ENCODE data around the gene NEB.
"Not testable (repeated sequence)": the region's sequence is repeated elsewhere in the genome, so short reads cannot be mapped to it uniquely, and the experiment has no call there.

Gene NEB

DNA sequence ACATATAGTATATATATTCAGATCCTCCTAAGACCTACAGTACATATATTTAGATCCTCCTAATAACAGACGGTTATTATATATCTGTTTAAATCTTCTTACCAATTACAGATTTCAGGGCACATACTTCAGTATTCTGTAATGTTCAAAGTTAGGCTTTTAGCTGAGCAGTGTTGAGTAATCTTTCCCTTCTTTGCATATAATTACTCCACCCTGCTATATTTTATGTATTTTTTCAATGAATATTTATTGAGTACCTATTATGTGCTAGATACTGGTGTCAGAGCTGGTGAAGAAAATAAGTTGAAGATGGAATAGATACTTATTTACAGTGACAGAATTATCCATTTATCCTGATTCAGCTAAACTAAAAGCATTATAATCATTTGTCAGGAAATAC is 84.9 kb downstream of the NEB start:
- DNase-seq (ENCODE audit: low read depth), result no peak

DNA sequence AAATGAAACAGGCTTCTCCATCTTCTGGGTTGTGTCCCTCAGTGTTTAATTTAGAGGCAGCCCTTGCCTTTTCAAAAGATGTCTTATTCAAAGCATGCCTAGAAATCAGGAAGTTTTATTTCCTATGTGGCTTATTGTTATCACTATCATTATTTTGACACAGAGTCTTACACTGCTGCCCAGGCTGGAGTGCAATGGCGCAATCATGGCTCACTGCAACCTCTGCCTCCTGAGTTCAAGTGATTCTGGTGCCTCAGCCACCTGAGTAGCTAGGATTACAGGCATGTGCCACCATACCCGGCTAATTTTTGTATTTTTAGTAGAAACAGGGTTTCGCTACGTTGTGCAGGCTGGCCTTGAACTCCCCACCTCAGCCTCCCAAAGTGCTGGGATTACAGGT is 87.8 kb downstream of the NEB start:
- DNase-seq (ENCODE audit: low read depth), result not testable (repeated sequence)

DNA sequence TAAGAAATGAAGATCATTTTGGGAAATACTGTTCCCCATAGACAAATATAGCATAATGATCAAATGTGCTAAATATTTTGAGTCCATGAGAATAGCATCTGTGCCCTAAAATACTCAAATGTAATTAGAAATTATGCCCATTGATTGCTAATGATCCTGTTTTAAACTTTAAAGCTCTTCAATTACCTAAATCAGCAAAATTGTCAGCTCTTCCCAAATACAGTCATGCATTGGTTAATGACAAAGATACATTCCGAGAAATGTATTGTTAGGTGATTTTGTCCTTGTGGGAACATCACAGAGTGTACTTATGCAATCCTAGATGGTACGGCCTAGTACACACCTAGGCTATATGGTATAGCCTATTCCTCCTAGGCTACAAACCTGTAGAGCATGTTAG is 89.7 kb downstream of the NEB start:
- no peak for DNase-seq (ENCODE audit: low read depth)

DNA sequence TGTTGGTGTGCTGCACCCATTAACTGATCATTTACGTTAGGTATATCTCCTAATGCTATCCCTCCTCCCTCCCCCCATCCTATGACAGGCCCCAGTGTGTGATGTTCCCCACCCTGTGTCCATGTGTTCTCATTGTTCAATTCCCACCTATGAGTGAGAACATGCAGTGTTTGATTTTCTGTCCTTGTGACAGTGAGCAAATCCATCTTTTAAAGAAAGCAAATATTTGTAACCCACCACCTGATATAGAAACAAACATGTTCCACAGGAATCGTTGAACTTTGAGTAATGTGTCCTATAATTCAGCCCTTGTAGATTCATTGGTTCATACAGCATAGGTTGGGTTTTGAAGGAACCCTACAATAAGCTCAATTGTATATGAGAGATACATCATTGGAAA is 92.4 kb downstream of the NEB start:
- DNase-seq (ENCODE audit: low read depth), result not testable (repeated sequence)

DNA sequence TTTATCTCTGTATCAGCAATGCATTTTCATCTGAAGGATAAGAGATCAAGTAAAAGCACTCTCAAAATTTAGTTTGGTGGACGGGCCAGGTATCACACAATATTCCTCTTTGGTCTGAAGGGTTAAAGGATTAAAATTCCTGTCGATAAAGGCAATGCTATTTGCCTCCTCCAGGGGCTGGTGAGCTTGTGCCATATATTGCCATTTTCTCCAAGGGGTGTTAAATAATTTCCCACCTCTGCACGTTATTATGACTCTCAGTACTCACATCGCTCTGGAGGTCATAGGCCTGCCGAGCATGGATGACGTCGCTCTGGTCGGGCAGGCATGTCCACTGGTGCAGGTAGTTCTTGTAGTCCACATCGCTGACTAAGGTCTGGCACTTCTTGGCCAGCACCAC is 94.2 kb downstream of the NEB start:
- DNase-seq (ENCODE audit: low read depth), result no peak

DNA sequence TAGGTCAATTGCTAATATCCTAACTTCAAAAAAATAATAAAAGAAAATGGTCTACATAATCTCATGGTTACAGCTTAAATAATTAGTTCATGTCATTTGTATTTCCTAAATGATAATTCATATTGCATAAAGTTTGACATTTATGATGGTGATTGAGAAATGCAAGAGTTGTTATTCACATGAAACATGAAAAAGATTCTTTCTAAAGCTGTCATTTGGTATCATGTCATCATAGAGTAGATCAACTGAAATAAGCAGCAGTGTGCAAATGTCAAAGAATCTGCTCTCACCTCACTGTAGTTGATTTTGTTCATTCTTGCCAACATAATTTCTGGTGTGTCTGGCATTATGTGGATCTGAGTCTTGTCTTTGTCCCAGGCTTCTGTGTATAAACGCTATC is 95.3 kb downstream of the NEB start:
- DNase-seq (ENCODE audit: low read depth), result no peak

DNA sequence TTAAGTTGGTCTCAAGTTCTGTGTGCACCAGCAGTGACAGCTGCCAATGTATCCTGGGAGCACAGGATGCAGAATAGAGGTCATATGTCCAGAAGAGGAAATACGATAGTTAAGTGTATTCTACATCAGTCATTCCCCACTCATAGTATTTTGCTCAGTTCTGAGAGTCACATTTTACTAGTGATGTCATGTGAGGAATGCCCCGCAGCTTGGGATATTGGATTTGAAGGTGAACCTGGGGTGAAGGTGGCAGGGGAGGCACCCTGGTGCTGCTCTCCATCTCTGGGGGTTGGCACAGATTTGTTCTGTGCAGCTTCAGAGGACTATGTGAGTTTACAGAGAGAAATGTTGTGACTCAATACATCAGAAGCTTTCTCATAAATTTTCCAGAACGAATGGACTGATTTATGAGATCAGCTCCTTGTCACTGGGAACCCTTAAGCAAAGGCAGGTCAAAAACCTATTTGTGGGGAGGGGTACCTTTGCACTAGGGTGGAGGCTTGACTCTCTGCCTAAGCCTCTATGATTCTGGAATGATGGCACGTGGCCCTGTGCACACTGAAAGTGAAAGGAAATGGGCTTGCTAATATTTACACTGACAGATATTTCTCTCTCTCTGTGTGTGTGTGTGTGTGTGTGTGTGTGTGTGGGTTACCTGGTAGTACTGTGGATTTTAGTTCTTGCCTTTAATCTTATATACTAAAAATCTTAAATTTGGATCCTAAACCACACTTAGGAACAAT is 95.9 kb downstream of the NEB start:
- DNase-seq (ENCODE audit: low read depth), result no peak

DNA sequence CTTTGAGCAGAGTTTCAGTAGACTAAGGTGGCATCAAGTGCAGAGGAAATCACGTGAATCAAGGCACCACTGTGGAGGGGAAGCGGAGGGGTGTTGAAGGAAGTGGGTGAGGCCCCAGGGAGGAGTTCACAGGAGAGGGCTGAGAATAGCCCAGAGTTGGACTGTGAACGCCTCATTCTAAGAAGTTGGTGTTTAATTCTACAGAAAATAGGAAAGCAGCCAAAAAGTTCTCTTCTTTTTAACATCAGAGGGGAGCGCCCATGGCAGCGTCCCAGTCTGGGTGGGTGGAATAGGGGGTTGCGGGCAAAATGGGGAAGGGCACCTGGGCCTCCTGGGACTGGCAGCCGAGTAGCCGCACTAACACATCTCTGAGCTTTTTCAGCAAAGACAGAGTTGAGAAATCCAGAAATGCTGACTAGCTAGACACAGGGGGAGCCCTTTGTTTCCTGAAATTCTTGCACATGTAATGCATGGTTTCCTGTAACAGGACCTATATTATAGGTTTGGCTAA is 97.0 kb downstream of the NEB start:
- DNase-seq (ENCODE audit: low read depth), result peak; percentile 41

DNA sequence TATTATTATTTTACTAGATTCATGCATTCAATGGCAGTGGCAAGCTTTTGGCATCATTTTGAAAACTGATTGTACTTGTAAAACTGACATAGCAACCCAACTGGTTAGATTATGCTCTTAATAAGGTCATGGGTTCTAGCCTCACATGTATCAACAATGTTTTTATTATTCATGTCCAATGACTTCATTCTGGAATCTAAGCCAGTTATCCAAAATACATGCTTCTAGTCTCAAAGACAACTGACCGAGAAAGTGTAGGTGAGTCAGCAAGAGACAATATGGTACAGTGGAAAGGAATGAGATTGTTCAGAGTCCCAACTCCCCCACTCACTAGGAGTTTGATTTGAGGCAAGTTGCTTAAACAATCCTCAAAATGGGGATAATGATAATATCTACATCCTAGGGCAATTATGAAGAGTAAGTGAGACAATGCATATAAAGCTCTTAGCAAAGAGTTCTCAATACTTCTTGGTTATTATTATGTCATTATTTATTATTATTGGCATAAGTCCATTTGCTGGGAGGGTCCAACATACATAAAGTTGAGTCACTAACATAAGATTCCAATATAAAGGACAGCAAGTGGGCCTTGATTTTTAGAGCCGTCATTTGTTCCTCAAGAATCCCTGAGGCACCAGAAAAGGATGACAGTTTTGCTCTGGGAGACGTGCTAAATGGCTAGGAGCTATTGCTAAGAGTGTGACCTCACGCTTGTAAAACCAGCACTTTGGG is 99.4 kb downstream of the NEB start:
- DNase-seq (ENCODE audit: low read depth), result no peak

DNA sequence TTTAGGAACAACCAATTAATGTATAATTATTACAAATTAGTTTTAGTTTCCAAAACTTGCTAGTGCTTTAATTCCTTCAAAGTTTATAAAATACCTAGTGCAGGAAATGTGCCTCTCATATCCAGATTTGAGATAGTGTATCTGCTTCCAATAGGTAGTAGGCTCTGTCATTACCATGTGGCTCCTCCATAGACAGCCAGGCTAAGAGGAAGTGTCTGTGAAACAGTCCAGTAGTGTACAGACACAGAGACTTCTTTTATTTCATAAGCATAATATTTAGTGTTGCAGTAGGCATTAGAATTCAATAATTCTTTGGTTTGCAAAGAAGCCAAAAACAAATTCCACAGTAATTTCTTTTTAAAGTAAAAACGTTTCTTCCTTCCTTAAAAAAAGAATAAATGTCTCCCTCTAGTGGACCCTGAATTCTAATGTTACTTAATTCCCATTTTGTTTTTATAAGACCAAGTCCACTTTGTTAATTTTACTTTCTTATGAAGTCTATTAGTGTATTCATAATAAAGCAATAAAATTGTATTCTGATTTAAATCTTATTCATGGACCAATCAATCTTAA is 101.2 kb downstream of the NEB start:
- DNase-seq (ENCODE audit: low read depth), result no peak

DNA sequence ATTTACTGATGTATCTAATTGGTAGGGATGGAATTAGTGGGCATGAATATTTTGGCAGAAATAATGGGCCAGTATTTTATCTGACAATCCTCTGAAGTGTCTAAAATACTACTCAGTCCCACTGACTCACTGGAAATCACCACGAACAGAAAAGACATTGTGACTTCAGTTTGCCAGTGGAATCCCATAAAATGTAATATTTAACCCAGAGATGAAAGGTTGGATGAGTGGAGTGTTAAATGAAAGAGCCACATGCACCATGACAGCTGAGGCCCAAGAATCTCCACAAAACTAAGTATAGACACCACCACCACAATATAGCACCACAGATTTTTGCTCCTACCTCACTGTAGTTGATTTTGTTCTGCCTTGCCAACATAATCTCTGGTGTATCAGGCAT is 103.9 kb downstream of the NEB start:
- DNase-seq (ENCODE audit: low read depth), result no peak

DNA sequence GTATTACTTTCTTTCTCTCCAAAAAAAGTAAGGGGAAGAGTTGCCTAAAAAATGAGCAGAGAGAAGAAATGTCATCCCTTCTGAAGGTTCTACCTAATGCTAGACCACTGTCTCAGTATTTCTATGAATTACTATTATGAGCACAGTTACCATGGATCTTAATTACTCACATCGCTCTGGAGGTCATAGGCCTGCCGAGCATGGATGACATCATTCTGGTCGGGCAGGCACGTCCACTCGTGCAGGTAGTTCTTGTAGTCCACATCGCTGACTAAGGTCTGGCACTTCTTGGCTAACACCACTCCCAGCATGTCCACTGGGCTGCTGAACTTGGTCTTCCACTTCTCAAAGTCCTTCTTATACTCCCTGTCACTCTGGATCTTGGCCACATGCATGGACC is 106.9 kb downstream of the NEB start:
- no peak for DNase-seq (ENCODE audit: low read depth)

DNA sequence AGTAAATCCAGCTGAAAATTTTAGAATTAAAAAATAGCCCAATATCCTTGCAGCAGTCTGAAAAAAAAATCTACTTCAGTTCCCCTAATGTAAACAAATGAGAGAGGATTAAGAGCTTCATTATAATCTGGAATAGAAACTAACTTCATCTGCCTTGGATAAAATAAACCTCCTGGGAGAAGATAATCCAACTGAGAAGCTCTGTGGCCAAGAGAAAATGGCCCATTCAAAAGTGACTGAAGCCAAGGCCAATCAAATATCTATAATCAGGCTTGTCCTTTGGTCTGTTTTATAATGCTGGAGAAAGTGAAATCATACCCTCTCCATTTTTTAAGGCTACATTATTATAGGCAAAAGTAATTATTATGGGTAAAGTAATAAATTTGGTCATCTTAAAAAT is 110.0 kb downstream of the NEB start:
- DNase-seq (ENCODE audit: low read depth), result no peak

DNA sequence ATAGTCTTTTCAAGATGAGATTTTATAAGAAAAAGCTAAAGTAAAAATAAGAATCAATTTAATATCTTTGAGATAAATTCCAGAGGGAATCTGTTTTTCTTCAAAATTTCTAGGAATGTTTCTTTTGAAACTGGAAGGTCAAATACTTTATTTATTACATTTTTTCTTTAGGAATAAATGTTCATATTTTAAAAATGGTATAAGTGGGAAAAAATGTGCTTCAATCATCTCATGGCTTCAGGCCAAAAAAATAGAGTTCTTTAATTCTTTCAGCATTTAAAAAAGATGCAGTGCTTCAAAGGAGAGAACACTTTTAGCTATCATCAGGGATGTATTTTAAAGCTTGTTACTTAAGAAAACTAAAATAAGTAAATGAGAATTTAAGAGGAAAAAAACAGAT is 110.6 kb downstream of the NEB start:
- no peak for DNase-seq (ENCODE audit: low read depth)

DNA sequence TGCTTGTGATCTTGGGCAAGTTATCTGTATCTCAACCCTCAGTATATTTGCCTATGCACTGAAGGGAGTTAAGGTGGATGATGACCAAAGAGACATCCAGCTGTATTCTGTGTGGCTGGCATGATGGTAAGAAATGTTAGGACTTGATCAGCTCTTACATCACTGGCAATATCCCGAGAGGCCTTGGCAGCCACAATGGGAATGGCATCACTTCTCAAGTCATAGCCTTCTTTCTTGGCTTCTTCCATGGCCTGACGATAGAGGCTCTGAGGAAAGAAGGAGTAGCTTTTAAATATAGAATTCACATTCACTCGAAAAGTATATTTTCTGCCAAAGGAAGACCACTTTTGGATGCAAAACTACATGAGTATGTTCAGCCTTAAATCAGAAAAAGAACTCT is 113.5 kb downstream of the NEB start:
- no peak for DNase-seq (ENCODE audit: low read depth)

DNA sequence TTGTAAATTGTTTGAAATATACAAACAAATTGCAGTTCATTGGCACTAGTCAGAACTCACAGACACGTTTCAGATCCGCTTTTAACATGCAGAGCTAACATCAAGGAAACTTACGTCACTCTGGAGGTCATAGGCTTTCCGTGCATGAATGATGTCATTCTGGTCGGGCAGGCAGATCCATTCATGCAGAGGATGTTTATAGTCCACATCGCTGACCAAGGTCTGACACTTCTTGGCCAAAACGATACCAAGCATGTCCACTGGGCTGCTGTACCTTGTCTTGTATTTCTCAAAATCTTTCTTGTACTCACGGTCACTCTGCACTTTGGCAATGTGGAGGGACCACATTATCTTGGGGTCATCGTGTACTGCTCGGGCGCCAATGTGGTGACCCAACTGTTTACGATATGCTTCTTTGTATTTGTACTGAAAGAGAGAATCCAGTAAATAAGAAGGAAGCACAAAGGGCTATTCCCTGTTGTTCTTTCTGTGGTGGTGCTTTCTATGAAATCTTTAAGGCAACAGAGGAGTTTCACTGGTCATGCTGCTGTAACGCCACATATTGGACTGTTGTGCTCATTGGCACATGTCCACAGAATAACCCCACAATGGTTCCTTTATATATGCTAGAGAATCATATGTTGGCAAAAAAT is 114.8 kb downstream of the NEB start:
- no peak for DNase-seq (ENCODE audit: low read depth)

DNA sequence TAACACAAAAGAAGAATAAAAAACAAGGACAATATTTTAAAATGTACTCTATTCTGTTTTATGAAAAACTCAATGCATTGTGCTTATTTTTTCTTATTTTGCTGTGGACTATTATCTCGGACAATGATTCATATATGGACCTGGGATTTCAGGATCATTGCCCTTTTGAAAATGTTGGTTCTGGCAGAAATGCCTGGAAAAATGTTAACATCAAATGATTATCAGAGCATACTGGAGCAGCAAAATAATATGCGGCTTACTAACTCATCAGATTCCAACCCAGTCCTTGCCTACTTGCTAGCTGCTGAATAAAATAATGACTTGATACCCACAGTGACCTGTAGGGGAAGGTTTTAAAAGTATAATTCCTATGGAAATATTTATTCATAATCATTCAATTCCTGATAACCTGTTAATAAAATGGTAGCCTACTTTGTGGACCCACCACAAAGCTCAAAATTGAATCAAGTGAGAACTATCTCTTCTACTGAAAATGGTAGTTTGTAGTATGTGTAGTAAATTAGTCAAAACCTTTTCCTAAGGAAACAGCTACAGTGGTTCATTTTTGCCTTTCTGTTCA is 117.4 kb downstream of the NEB start:
- DNase-seq (ENCODE audit: low read depth), result no peak

DNA sequence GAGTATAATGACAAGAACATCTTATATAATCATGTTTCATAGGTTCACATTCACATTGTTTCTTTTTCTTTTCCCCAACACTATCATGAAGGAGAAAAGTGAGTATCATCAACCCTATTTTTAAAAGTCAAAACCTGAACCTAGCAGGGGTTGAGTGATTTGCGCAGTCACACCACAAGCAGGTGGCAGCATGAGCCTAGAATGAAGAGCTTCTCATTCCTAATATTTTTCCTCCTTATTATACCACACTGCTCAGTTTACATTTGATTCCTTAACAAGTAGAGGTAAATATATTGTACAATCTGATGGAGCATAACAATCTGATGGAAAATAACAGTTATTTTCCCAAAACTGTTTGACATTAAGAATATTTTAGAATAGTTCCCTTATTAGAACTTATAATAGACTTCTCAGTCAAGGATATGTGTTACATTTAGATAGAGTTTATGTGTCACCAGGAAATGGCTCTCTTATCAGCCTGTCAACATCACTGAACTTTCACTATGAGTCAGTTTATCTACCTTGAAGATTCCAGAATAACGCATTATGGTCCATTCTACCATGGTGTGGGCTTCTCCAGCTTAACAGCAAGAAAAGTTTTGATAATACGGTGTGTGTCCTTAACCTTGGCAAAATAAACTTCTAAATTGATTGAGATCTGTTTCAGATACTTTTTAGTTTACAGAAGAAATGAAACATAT is 119.5 kb downstream of the NEB start:
- DNase-seq (ENCODE audit: low read depth), result no peak

DNA sequence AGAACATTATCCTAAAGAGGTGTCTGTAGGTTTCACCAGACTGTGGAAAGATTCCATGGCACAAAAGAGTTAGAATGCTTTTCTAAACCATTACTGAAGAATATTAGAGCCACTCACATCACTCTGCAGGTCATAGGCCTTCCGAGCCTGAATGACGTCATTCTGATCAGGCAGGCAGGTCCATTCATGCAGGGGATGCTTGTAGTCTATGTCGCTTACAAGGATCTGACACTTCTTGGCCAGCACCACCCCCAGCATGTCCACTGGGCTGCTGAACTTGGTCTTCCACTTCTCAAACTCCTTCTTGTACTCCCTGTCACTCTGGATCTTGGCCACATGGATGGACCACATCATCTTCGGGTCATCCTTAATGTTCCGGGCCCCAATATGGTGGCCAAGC is 120.1 kb downstream of the NEB start:
- no peak for DNase-seq (ENCODE audit: low read depth)

DNA sequence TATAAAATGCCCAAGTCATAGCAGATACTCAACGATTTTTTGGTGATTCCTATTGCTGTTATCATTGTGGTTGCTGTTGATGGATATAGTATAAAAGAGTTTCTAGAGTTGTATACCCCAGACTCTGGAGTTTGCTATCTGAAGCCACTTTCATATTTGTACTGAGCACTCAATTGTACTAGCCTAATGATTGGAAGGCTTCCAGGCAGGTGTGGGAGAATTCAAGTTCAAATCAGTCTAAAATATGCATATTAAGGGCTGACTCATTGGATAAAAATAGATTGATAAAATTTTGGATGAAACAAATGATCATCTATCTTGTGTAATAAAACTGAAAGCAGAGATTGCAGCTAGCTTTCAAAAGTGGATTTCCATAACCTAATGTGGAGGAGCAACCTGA is 122.9 kb downstream of the NEB start:
- no peak for DNase-seq (ENCODE audit: low read depth)

DNA sequence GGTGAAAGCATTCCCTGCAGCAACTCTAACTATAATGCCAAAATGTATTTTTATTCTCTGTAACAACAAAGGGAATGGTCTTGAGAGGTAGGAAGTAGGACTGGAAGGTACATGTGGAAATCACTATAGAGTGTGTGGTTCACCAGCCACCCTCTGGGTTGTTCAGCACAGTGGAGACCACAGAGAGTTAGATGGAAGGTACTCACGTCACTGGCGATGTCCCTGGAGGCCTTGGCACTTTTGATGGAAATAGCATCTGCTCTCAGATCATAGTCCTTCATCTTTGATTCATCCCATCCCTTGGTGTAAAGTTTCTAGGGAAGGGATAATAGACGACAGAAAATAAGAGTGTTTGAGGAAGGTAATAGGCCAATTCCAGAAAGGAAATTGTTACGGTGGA is 124.0 kb downstream of the NEB start:
- no peak for DNase-seq (ENCODE audit: low read depth)

DNA sequence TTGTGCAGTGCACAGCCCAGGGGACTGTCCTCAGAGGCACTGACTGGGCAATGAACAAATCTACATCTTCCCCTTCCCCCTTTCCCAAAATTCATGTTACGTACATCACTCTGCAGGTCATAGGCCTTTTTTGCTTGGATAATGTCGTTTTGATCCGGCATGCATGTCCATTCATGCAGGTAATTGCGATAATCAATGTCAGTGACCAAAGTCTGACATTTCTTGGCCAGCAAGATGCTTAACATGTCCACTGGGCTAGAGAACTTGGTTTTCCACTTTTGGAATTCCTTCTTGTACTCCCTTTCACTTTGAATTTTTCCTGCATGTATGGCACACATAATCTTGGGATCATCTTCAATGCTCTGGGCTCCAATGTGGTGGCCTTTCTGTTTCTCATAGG is 124.6 kb downstream of the NEB start:
- no peak for DNase-seq (ENCODE audit: low read depth)

Data from activated gamma-delta T cell treated with anti-CD3 and anti-CD28 coated beads, Interleukin-2, amount 50 U/mL, for 16 hours (primary cell).